Stimulated activated CD4-positive, alpha-beta T cell treated with anti-CD3 and anti-CD28 coated beads, TNF-alpha, amount 100 ng/mL, for 1 hour (primary cell): Measurements from ENCODE around the gene CBLIF.
"Not testable (repeated sequence)": the region's sequence is repeated elsewhere in the genome, so short reads cannot be mapped to it uniquely, and the experiment has no call there.

ENCODE experiments used
- DNase-seq, 3 donors: peaks; one replicate each; pipeline ENCODE4 v3.0.0-alpha.2; 2020; ENCODE audit warnings: low read depth in 3 of 3, low spot score in 1 of 3

CBLIF gene

GRCh38 chr11:59845399-59845798, at the start of gene CBLIF:
CBLIF (minus strand) TSS chr11:59845499; CDS start chr11:59845453, 46 bp downstream.
- no peak for DNase-seq

DNA sequence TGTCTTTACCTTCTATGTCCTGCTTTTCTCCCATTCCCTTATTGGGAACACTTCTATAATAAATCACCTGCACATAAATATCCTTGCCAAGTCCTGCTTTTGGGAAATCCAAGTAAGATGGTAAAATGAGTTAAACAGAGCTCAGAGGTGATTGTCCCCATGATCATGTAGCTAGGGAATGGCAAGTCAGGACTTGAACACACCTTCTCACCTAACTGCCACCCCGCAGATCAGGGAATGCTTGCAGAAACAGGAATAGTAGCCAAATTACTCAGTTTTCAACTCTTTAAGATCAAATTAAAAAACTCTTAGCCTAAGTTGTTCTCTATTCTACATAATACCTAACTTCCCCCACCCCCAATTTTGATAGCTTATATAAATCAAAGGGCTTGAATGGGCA, 49.3 kb upstream of the CBLIF start:
- no peak for DNase-seq

GRCh38 chr11:59891781-59892181, 46.5 kb upstream of the CBLIF start:
- no peak for DNase-seq

- not testable (repeated sequence) for DNase-seq
Measured at GRCh38 chr11:59887156-59887555, 41.9 kb upstream of the CBLIF start.

DNA sequence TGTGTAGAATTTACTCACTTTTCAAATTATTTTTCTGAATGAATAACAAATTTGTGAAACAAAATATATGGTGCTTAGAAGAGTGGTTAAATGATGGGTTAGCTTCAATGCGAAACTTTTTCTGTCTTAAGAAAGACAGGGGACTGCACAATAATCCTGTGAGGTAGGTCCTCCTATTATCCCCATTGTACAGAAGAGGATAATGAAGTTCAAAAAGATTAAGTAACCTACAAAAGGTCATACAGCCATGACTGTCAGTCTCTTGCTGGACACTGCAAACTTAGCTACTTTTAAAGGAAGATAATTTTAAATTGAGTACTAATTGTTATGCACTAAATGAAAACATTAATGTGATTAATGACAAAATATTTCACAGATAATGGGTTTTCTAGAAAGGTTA, 38.3 kb upstream of the CBLIF start:
- DNase-seq, result no peak

DNA sequence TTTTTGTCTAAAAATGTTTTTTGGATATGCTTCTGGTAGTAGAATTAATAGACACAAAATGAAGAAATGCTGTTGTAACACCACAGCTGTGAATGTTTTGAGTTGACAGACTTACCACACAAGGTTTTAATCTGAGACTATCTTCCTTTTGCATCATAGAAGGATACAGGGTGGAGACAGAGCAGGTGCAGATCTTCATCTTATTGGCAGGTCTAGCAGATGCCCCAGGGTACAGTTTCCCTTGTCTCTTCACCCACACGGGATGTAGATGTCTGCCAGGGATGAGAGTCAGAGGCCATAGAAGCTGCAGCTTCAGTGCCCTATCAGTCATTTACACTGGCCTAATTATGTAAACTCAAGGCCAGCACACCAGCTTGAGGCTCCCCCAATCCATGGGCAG, 34.3 kb upstream of the CBLIF start:
- DNase-seq, result no peak

GRCh38 chr11:59878575-59878974, 33.3 kb upstream of the CBLIF start, which contains the start of gene OOSP3:
OOSP3 (plus strand) TSS chr11:59878782; CDS start chr11:59878809, 27 bp downstream.
- no peak for DNase-seq

GRCh38 chr11:59877784-59878183, 32.5 kb upstream of the CBLIF start:
- DNase-seq, result no peak

DNA sequence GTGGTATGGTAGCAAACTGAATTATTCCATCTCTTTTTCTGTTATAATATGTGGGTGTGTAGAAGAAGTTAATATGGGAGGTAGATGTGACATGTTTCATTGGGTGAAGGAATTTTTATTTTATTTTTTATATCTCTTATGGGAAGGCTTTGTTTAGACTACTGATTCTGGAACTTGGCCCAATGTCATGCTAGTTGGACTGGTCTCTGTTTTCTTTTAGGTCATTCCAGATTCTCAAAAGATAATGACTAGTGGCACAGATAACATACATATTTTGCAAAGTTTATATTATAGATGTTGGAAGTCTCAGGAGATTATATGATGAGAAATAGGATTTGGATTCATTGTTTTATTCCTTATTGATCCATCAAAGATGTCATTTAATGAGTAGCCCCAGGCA, 32.0 kb upstream of the CBLIF start:
- no peak for DNase-seq

DNA sequence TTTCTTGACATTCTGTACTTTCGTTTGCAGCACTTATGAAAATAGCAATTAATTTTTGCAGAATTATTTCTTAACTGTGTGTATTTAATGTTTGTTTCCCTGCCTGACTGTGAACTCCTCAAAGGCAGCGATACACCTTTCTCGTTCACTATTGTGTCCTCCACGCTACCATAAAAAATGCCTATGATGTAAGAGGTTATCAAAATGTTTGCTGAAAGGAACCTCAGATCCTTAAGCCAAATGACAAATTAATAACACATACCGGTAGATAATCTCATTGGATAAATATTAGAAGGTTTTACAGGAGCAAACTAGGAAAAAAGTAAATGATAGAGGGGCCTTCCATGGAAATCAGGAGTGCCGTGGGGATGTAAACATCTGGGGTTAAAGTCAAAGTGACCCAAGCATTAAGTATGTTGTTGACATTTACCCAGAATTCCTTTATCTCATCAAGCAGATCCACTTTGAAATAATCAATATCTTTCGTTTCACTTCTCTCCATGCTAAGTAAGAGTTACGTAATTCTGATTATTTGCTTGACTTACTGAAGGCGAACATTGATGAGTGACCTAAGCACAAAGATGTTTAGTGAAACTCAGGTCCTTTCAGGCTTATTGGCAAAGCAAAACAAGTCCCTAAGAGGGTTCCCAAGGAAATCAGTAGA, 30.7 kb upstream of the CBLIF start:
- no peak for DNase-seq

GRCh38 chr11:59872076-59872475, 26.8 kb upstream of the CBLIF start:
- no peak for DNase-seq

DNA sequence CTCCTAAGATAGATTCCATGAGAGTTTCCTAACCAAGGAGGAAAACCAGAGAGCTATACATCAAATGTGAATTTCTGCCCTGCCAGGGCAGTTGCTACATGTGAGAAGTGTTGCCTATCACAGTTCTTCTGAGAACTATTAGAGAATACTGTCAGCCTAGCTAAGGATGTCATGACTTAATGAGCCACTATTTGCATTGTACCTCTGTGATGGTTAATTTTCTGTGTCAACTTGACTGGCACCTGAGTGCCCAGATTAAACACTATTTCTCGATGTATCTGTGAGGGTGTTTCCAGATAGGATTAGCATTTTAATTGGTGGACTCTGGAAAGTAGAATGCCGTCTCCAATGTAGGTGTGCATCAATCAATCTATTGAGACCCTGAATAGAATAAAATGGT, 22.6 kb upstream of the CBLIF start:
- no peak for DNase-seq

DNA sequence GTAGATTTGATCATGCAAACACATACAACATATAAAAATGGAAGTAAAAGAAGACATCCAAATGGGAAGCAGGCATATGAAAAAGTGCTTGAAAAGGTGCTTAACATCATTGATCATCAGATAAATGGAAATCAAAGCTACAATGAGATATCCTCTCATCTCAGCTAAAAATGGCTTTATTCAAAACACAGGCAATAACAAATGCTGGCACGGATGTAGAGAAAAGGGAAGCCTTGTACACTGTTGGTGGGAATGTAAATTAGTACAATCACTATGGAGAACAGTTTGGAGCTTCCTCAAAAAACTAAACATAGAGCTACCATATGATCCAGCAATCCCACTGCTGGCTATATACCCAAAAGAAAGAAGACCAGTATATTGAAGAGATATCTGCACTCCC, 21.5 kb upstream of the CBLIF start:
- DNase-seq, result no peak

DNA sequence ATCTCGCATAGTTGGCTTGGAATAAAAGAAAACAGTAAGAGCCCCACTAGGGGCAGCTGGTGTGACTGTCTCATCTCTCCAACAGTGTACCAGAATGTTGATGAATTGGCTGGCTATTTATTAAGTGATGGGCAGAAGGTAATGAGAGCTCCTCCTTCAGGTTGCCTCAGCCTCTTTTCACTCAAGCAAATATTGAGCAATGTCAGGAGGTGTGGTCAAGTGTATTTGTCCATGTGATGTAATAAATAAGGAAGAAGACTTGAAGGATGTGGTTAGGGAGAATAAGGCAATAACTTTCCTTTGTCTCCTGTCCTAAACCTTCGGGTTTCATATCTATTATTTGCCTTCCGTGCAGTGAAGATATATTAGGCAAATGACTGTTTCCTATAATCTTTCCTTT, 21.1 kb upstream of the CBLIF start, which contains the start of gene TCN1:
TSS of gene TCN1 (minus strand) at position 91 of the 400 bp plus-strand sequence. CDS start at position 74, 17 bp downstream.
- DNase-seq, result no peak

GRCh38 chr11:59865031-59865430, 19.7 kb upstream of the CBLIF start:
- no peak for DNase-seq

DNA sequence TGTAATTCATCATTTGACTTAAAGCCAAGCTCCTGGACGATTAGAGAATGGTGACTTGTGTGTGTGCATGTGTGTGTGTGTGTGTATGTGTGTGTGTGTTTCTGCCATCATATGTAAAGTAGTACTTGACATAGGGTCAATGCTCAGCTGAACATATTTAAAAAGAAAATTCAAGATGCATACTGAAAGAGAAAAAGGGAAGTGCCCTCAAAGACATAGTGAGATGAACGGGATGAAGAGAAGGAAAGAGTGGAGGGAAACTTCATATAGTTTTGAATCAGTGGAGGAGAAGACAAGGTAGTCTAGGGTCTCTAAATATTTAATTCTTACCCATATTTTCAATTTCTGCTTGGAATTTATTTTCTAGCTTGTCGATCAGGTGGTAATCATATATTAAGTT, 17.0 kb upstream of the CBLIF start:
- no peak for DNase-seq

DNA sequence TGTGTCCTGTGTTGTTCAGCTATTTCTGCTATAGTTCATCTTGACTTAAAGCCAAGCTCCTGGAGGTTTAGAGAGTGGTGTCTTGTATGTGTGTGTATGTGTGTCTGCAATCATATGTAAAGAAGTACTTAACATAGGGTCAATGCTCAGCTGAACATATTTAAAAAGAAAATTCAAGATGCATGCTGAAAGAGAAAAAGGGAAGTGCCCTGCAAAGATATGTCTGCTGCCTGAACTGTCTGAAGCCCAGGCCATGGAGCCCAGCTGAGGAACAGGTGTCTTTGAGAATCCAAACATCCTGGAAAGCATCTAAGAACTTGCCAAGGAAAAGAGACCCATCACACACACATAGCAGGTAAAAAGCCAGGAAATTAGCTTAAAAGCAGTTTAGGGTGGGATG, 14.4 kb upstream of the CBLIF start:
- no peak for DNase-seq

GRCh38 chr11:59857439-59858434, 12.4 kb upstream of the CBLIF start:
- DNase-seq, result no peak

DNA sequence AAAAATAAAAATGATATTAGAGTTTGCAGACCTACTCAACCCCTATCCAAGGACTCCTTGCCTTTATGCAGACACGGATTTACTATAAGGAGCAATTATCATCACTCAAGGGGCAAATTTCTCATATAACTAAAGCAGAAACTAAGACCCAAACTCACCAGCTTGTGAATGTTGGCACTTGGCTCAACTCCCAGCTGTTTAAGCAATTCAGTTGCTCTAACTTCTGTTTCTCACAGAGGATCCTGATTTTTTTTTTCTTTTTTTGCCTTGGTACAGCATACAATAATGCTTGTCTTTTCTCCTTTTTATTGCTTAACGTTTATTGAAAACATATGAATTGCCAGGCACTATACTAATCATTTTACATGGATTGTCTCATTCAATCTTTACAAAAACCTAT, 9.6 kb upstream of the CBLIF start:
- DNase-seq, result no peak

DNA sequence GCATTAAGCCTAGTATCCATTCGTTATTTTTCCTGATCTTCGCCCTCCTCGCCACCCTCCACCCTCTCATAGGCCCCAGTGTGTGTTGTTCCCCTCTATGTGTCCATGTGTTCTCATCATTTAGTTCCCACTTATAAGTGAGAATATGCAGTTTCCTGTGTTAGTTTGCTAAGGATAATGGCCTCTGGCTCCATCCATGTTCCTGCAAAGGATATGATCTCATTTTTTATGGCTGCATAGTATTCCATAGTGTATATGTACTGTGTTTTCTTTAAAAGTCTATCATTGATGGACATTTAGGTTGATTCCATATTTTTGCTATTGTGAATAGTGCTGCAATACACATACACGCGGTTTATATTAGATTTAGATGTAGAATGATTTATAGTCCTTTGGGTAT, 6.1 kb upstream of the CBLIF start:
- DNase-seq, result not testable (repeated sequence)

- DNase-seq, result not testable (repeated sequence)
Measured at GRCh38 chr11:59849551-59849950, 4.3 kb upstream of the CBLIF start.

GRCh38 chr11:59849129-59849528, 3.8 kb upstream of the CBLIF start:
- DNase-seq, result no peak
